Colonic mucosa (tissue), 4 donors: ENCODE measurements around the gene RXFP3. TPM values are rescaled to one million over a fixed set of nuclear protein-coding genes. Genes with fewer than 3 reads are reported as not detected.
"Not testable (repeated sequence)": the region's sequence is repeated elsewhere in the genome, so short reads cannot be mapped to it uniquely, and the experiment has no call there.

Experiments
- DNase-seq: peaks from one replicate; pipeline ENCODE4 v3.0.0-alpha.2; 2020
- H3K27ac ChIP-seq: fragments of 200-600 bp; one replicate; pipeline ENCODE4 v1.8.0; 2021
- H3K27me3 ChIP-seq: fragments of 200-600 bp; one replicate; pipeline ENCODE4 v1.8.0; 2021
- H3K36me3 ChIP-seq: fragments of 200-600 bp; one replicate; pipeline ENCODE4 v1.8.0; 2021
- H3K4me1 ChIP-seq: fragments of 200-600 bp; one replicate; pipeline ENCODE4 v1.8.0; 2021; ENCODE audit warnings: mild to moderate bottlenecking
- H3K4me3 ChIP-seq: fragments of 200-600 bp; one replicate; pipeline ENCODE4 v1.8.0; 2021
- H3K9ac ChIP-seq, 2 donors: one replicate each; pipeline ENCODE4 v1.7.0; 2013; ENCODE audit warnings: control low read depth in 2 of 2, low read depth in 2 of 2, low read length in 2 of 2
- H3K9me3 ChIP-seq: fragments of 200-600 bp; one replicate; pipeline ENCODE4 v1.8.0; 2021
- intact Hi-C: fragments of 100-400 bp; cut with DNase I; formaldehyde crosslinking; loops from one replicate; pipeline ENCODE4 v1.14.1; 2022
- total RNA-seq, 2 donors: library from RNA; stranded (reverse); fragmentation: NEBNext Ultra II Directional in 1 of 2; extraction: Animal tissue kit (Norgen Biotek cat#: 25700) in 1 of 2; gene quantifications; one replicate each; pipeline ENCODE4 v1.2.1, GENCODE V29; 2021
- TF ChIP-seq, protein P1 (sequence below): fragments of 200-600 bp; IDR thresholded peaks from one replicate; pipeline ENCODE4 v1.8.0; 2022; ENCODE audit warnings: antibody characterized with exemption, mild to moderate bottlenecking
- donor health status: healthy.
- donor health status: DM: no; HTN: no; CAD: no.
- donor health status: DM: no; HTN: no; CAD: no.

Gene RXFP3
- total RNA-seq, 2 donors from 2014 or later, result not detected

GRCh38 chr5:33905381-33905780 is 30.8 kb upstream of the RXFP3 start:
- Histone ChIP-seq H3K9me3 (no peaks in the 10 kb centered on the region), H3K27me3 (no peaks in the 10 kb centered on the region), H3K36me3 (no peaks in the 10 kb centered on the region), H3K4me3 (no peak overlapping the region), H3K9ac (no peak overlapping the region), H3K27ac (no peak overlapping the region), H3K4me1 (no peaks in the 10 kb centered on the region)
- intact Hi-C loops, result no loop called here
- no peak for DNase-seq
- TF ChIP-seq, protein P1, sequence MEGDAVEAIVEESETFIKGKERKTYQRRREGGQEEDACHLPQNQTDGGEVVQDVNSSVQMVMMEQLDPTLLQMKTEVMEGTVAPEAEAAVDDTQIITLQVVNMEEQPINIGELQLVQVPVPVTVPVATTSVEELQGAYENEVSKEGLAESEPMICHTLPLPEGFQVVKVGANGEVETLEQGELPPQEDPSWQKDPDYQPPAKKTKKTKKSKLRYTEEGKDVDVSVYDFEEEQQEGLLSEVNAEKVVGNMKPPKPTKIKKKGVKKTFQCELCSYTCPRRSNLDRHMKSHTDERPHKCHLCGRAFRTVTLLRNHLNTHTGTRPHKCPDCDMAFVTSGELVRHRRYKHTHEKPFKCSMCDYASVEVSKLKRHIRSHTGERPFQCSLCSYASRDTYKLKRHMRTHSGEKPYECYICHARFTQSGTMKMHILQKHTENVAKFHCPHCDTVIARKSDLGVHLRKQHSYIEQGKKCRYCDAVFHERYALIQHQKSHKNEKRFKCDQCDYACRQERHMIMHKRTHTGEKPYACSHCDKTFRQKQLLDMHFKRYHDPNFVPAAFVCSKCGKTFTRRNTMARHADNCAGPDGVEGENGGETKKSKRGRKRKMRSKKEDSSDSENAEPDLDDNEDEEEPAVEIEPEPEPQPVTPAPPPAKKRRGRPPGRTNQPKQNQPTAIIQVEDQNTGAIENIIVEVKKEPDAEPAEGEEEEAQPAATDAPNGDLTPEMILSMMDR, result no peak

DNA sequence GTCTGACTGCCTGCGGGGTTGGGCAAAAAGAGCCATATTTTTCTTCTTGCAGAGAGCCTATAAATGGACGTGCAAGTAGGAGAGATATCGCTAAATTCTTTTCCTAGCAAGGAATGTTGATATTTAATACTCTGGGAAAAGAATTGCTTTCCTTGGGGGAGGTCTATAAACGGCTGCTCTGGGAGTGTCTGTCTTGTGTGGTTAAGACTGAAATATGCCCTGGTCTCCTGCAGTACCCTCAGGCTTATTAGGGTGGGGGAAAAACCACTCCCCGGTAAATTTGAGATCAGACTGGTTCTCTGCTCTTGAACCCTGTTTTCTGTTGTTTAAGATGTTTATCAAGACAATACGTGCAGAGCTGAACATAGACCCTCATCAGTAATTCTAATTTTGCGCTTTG is 29.9 kb upstream of the RXFP3 start:
- H3K27me3 ChIP-seq, H3K4me1 ChIP-seq, DNase-seq, H3K27ac ChIP-seq, H3K9me3 ChIP-seq, intact Hi-C loops, H3K36me3 ChIP-seq, H3K9ac ChIP-seq, H3K4me3 ChIP-seq: not testable (repeated sequence)

DNA sequence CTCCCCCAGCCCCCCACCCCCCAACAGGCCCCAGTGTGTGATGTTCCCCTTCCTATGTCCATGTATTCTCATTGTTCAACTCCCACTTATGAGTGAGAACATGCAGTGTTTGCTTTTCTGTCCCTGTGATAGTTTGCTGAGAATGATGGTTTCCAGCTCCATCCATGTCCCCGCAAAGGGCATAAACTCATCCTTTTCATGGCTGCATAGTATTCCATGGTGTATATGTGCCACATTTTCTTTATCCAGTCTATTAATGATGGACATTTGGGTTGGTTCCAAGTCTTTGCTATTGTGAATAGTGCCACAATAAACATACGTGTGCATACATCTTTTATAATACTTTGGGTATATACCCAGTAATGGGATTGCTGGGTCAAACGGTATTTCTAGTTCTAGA is 21.3 kb upstream of the RXFP3 start:
- DNase-seq, H3K4me1 ChIP-seq, H3K9ac ChIP-seq, H3K9me3 ChIP-seq, H3K36me3 ChIP-seq, H3K27ac ChIP-seq, H3K27me3 ChIP-seq, intact Hi-C loops, H3K4me3 ChIP-seq: not testable (repeated sequence)

DNA sequence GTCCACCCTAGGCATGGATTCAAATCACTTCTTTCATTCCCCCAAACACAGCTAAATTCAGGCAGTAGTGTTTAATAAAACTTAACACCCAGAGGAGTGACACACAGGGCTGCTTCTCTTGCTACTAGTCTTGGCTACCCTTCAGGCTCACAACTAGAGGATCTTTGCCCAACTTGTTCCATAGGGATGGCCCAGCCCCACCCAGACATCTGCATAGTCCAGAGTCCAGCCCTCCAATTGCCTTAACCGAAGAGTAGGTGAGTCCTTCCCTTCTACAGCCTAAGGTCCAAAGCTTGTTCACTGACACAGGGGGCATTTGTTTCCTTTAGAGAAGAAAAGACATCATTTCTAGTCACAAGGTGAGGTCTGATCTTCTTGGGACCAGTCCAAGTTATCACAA is 15.2 kb upstream of the RXFP3 start:
- intact Hi-C loops, result no loop called here

DNA sequence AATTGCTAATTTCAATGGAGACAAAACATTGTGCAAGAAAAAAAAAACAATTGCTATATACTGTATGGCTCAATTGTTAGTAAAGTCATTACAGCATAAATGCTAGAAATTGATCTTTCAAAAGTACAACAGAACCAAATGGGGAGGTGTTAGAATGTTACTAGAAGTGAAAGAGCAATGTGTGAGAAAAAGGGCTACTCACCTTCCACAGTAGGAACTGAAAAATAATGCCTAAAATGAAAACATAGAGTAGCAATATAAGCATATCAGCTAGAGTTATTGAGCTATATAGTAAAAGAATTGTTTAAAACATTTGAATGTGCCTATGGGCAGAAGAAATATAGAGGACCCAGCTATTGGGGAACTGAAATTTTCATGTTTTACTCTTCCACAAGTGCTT is 10.9 kb upstream of the RXFP3 start:
- no peak overlapping the region for H3K27ac ChIP-seq
- no peaks in the 10 kb centered on the region for H3K9me3 ChIP-seq
- intact Hi-C loops, result no loop called here

More for the DNA sequence above, 15.2 kb upstream of the RXFP3 start:
- H3K9ac ChIP-seq, result no peak overlapping the region
- no peak for DNase-seq
- no peaks in the 10 kb centered on the region for H3K4me1 ChIP-seq
- H3K27ac ChIP-seq, result no peak overlapping the region
- H3K36me3 ChIP-seq, result no peaks in the 10 kb centered on the region
- H3K4me3 ChIP-seq, result no peak overlapping the region
- H3K27me3 ChIP-seq, result no peaks in the 10 kb centered on the region
- TF ChIP-seq, protein P1, result no peak
- H3K9me3 ChIP-seq, result no peaks in the 10 kb centered on the region

GRCh38 chr5:33927685-33928084 is 8.5 kb upstream of the RXFP3 start:
- Histone ChIP-seq H3K9ac (no peak overlapping the region), H3K9me3 (no peaks in the 10 kb centered on the region), H3K4me1 (no peaks in the 10 kb centered on the region), H3K27me3 (no peaks in the 10 kb centered on the region), H3K27ac (no peak overlapping the region), H3K36me3 (no peaks in the 10 kb centered on the region), H3K4me3 (no peak overlapping the region)
- TF ChIP-seq, protein P1, result no peak
- no peak for DNase-seq
- intact Hi-C loops, result no loop called here

More for the DNA sequence above, 10.9 kb upstream of the RXFP3 start:
- H3K36me3 ChIP-seq, result no peaks in the 10 kb centered on the region
- no peak overlapping the region for H3K9ac ChIP-seq
- DNase-seq, result no peak
- H3K4me3 ChIP-seq, result no peak overlapping the region
- H3K4me1 ChIP-seq, result no peaks in the 10 kb centered on the region
- H3K27me3 ChIP-seq, result no peaks in the 10 kb centered on the region
- TF ChIP-seq, protein P1, result no peak

DNA sequence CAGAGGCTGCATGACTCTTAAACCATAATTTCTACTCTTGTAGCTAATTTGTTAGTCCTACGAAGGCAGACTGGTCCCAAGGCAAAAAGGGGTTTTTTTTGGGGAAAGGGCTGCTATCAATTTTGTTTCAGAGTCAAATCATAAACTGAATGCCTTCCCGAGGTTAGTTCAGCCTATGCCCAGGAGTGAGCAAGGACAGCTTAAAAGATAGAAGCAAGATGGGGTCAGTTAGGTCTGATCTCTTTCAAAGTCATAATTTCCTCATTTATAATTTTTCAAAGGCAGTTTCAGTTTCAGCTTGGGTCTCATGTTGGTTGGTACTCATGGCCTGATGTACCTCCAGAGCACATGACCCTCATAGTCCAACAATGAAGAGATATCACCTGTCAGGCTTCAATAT is 7.9 kb upstream of the RXFP3 start:
- no peaks in the 10 kb centered on the region for H3K36me3 ChIP-seq
- intact Hi-C loops, result no loop called here
- DNase-seq, result no peak
- no peak overlapping the region for H3K4me3 ChIP-seq
- H3K9me3 ChIP-seq, result no peaks in the 10 kb centered on the region
- H3K4me1 ChIP-seq, result no peaks in the 10 kb centered on the region
- H3K27me3 ChIP-seq, result no peaks in the 10 kb centered on the region
- TF ChIP-seq, protein P1, result no peak
- H3K27ac ChIP-seq, result no peak overlapping the region
- no peak overlapping the region for H3K9ac ChIP-seq
